Stimulated activated naive B cell treated with anti-CD40 and anti-IgM and Interleukin-4, amounts not matched to agents 10 μg/mL and 1 μg/mL and 100 μg/mL, for 72 hours (primary cell): ENCODE results near the gene C19orf18.
A peak's percentile ranks its signal among the peaks of the same experiment; 100 is the strongest.
"Not testable (repeated sequence)": the region's sequence is repeated elsewhere in the genome, so short reads cannot be mapped to it uniquely, and the experiment has no call there.

ENCODE experiments used
- ATAC-seq, 2 donors: fragments of 150-1000 bp; cut with Tn5 transposase; replicated peaks; 2 replicates each; pipeline ENCODE4 v1.10.0; 2021; ENCODE audit warnings: moderate library complexity in 1 of 2
- DNase-seq: peaks from one replicate; pipeline ENCODE4 v3.0.0; 2021
- H3K27ac Mint-ChIP-seq: one replicate; pipeline ENCODE4 v1.8.0; 2022; ENCODE audit warnings: mild to moderate bottlenecking, mixed read lengths
- H3K27me3 Mint-ChIP-seq, 2 donors: one replicate each; pipeline ENCODE4 v1.8.0; 2022; ENCODE audit warnings: mixed read lengths in 2 of 2
- H3K36me3 Mint-ChIP-seq, 2 donors: one replicate each; pipeline ENCODE4 v1.8.0; 2022; ENCODE audit warnings: mixed read lengths in 2 of 2, mild to moderate bottlenecking in 1 of 2
- H3K4me1 Mint-ChIP-seq, 2 donors: one replicate each; pipeline ENCODE4 v1.8.0; 2022; ENCODE audit warnings: mixed read lengths in 2 of 2, mild to moderate bottlenecking in 1 of 2
- H3K4me3 Mint-ChIP-seq, 2 donors: one replicate each; pipeline ENCODE4 v1.8.0; 2022; ENCODE audit warnings: mild to moderate bottlenecking in 2 of 2, mixed read lengths in 2 of 2, moderate library complexity in 1 of 2
- H3K9me3 Mint-ChIP-seq, 2 donors: one replicate each; pipeline ENCODE4 v1.8.0; 2022; ENCODE audit warnings: mixed read lengths in 2 of 2, mild to moderate bottlenecking in 1 of 2

C19orf18 gene

DNA sequence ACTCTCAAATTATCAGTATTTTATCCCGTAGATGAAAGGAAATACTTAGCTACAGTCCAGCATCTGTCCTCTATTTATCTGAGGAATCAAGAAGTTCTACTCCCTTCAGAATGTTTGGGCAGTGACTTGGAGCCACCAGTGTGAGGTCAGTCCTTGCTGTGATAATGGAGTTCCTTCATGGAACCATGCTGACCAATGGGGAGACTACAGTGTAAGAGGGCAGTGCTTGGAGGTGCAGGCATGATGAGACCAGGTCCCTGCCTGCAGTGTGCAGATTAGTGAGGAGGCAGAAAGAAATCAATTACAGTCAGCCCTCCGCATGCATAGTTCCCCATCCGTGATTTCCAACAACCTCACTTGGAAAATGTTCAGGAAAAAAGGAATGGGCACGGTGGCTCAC is at the start of gene C19orf18:
Gene C19orf18, minus strand, starts transcription at position 101 of the 400 bp plus-strand sequence. CDS start 102 bp downstream, outside the sequence.
- Mint-ChIP-seq H3K27me3 (no peaks in the 10 kb centered on the region), H3K9me3 (peaks cover 42 to 47% of the 10 kb centered on the region in 2 donors), H3K36me3 (peaks cover 73 to 80% of the 10 kb centered on the region in 2 donors), H3K4me3 (no peak within 1 kb of the TSS), H3K4me1 (peaks cover 0 to 2% of the 10 kb centered on the region in 2 donors), H3K27ac (peak within 1 kb of the TSS; percentile 21)
- no peak for ATAC-seq
- DNase-seq: no peak

GRCh38 chr19:58022283-58022660 is 47.9 kb upstream of the C19orf18 start:
- no peak for DNase-seq

DNA sequence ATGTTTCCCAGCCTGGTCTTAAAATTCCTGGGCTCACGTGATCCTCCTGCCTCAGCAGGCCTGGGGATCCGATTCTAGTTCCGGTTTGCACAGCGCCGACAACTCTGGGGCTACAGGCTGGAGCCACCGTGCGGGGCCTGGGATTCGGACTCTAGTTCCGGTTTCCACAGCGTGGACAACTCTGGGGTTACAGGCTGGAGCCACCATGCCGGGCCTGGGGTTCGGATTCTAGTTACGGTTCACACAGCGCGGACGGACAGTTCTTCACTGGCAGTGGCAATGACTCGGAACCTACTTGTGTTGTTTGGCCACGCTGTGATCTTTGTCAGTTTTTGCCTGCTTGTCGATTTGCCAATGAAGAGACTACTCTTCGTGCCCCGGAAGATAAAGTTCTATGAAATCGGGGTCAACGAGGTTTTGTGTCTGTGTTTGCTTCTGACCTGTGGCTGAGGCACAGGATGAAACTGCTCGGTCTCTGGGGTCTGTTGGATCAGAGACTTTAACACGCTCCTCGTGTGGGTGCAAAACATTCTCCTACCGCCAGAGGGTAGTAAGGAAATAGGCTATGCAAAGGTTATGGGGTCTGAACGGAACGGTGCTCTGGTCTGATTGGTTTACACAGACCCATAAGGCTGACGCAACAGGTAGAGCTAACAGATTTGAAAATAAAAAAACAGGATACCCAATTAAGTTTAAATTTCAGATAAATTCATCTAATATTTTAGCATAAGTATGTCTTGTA is 47.4 kb upstream of the C19orf18 start:
- DNase-seq: peak; percentile 71
- peak overlapping the region; percentile 51 for H3K27ac Mint-ChIP-seq

More at GRCh38 chr19:58022283-58022660, 47.9 kb upstream of the C19orf18 start:
- Mint-ChIP-seq H3K27me3 (peaks cover 4 to 17% of the 10 kb centered on the region in 2 donors), H3K36me3 (peaks cover 0 to 4% of the 10 kb centered on the region in 2 donors), H3K4me3 (no peak overlapping the region), H3K4me1 (peaks cover 0 to 5% of the 10 kb centered on the region in 2 donors), H3K27ac (no peak overlapping the region), H3K9me3 (peaks cover 4 to 6% of the 10 kb centered on the region in 2 donors)
- peak in 1 of 2 donors; percentile 25 for ATAC-seq

DNA sequence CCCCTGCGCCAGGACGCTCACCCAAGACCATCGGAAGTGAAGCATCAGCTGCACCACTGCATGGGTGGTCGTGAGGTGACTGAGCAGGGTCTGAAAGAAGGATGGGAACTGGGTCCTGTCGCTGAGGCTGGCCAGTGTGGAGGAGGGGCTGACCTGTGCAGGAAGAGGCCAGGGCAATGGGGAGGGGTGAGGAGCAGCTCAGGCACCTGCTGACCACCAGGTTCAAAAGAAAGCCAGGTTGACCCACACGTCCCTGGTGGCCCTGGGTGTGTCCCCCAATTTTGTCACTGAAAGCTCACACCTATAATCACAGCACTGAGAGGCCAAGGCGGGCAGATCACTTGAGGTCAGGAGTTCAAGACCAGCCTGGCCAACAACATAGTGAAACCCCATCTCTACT is 45.8 kb upstream of the C19orf18 start:
- peaks cover 0 to 5% of the 10 kb centered on the region in 2 donors for H3K4me1 Mint-ChIP-seq
- ATAC-seq (no peak), DNase-seq (no peak)
- H3K9me3 Mint-ChIP-seq: peaks cover 2 to 4% of the 10 kb centered on the region in 2 donors
- peaks cover 0 to 4% of the 10 kb centered on the region in 2 donors for H3K36me3 Mint-ChIP-seq
- no peak overlapping the region for H3K4me3 Mint-ChIP-seq
- no peak overlapping the region for H3K27ac Mint-ChIP-seq
- H3K27me3 Mint-ChIP-seq: peaks cover 8 to 18% of the 10 kb centered on the region in 2 donors

More for the DNA sequence above, 47.4 kb upstream of the C19orf18 start:
- Mint-ChIP-seq H3K4me1 (peaks cover 0 to 5% of the 10 kb centered on the region in 2 donors), H3K27me3 (peaks cover 4 to 13% of the 10 kb centered on the region in 2 donors), H3K9me3 (peaks cover 4 to 6% of the 10 kb centered on the region in 2 donors), H3K36me3 (peaks cover 0 to 4% of the 10 kb centered on the region in 2 donors), H3K4me3 (no peak overlapping the region)
- ATAC-seq: peak; percentile 99

DNA sequence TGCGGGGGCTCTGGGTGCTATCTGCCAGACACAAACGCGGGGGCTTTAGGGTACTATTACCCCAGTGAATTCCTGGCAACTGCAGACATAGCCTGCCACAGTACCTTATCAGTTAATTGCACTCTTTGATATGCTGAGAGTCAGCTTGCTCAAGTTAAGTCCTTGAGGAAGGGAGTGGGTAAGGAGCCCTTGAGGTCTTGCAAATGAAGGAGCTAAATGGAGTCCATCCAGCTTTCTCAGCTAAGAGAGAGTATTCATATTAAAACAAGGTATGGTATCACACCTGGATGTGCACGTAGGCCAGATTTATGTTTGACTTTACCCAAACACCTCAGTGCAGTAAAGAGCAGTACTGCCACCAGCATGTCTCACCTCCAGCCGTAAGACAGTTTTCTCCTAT is 39.8 kb upstream of the C19orf18 start:
- DNase-seq (no peak), ATAC-seq (no peak)
- no peak overlapping the region for H3K4me3 Mint-ChIP-seq
- H3K9me3 Mint-ChIP-seq: peaks cover 4% of the 10 kb centered on the region in 2 donors
- peaks cover 8 to 18% of the 10 kb centered on the region in 2 donors for H3K27me3 Mint-ChIP-seq
- no peak overlapping the region for H3K27ac Mint-ChIP-seq
- peaks cover 12 to 20% of the 10 kb centered on the region in 2 donors for H3K36me3 Mint-ChIP-seq
- H3K4me1 Mint-ChIP-seq: peaks cover 2 to 5% of the 10 kb centered on the region in 2 donors

- Mint-ChIP-seq H3K9me3 (peaks cover 9 to 11% of the 10 kb centered on the region in 2 donors), H3K27me3 (no peaks in the 10 kb centered on the region), H3K4me3 (peak overlapping the region; percentile 60 to 84), H3K4me1 (peaks cover 8 to 20% of the 10 kb centered on the region in 2 donors), H3K27ac (no peak overlapping the region), H3K36me3 (peaks cover 31 to 48% of the 10 kb centered on the region in 2 donors)
- no peak for DNase-seq
- no peak for ATAC-seq
Measured at GRCh38 chr19:58010507-58010906, 36.2 kb upstream of the C19orf18 start.

DNA sequence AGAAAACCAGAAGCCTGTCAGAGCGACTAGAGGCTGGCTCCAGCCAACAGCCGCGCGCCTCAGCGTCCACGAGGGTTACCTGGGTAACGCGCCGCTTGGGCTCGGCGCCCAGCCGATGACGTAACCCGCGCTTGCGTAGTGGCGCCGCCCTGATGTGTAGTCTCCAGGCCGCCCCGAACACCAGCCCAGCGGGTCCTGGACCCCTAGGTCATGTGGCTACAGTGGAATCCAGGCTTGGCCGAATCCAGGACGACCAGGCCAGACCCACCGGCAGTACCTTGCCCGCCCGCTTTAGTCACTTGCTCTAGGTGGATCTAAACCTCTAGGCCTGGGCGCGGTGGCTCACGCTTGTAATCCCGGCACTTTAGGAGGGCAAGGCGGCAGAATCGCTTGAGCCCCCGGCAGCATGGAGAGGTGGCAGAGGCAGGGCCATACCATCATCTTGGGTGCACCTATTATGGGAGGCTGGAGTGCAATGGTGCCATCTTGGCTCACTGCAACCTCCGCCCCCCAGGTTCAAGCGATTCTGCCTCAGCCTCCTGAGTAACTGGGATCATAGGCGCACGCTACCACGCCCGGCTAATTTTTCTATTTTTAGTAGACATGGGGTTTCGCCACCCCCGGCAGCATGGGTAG is 35.5 kb upstream of the C19orf18 start:
- Mint-ChIP-seq H3K36me3 (peaks cover 38 to 55% of the 10 kb centered on the region in 2 donors), H3K27ac (peak overlapping the region; percentile 98), H3K4me3 (peak overlapping the region; percentile 84 to 93), H3K9me3 (peaks cover 9 to 13% of the 10 kb centered on the region in 2 donors), H3K4me1 (peaks cover 8 to 24% of the 10 kb centered on the region in 2 donors), H3K27me3 (no peaks in the 10 kb centered on the region)
- peak; percentile 98 for ATAC-seq
- DNase-seq: peak; percentile 87

DNA sequence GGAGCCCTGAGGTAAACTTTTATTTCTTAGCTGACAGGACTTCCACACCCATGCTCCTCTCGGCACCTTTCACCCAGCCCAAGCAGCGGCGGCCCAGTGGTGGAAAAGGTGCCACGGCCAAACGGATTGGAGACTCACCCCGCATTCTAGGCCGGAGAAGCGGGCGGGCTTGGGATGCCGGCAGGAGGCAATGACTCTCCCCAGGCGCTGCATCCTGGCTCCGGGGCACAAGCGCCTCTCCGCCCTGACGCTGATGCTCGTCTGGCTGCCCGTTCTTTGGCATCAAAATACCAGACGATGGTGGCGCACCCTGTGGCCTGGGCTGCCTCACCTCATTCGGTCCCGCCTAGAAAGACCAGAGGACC is 34.9 kb upstream of the C19orf18 start:
- peak overlapping the region; percentile 84 to 93 for H3K4me3 Mint-ChIP-seq
- no peaks in the 10 kb centered on the region for H3K27me3 Mint-ChIP-seq
- no peak for ATAC-seq
- peaks cover 13 to 17% of the 10 kb centered on the region in 2 donors for H3K9me3 Mint-ChIP-seq
- peaks cover 43 to 60% of the 10 kb centered on the region in 2 donors for H3K36me3 Mint-ChIP-seq
- peak overlapping the region; percentile 98 for H3K27ac Mint-ChIP-seq
- DNase-seq: no peak
- peaks cover 13 to 29% of the 10 kb centered on the region in 2 donors for H3K4me1 Mint-ChIP-seq

- not testable (repeated sequence) for H3K27me3 Mint-ChIP-seq, ATAC-seq, DNase-seq
- Mint-ChIP-seq H3K4me3 (peak overlapping the region; percentile 84 to 93), H3K27ac (peak overlapping the region; percentile 98), H3K4me1 (peaks cover 17 to 33% of the 10 kb centered on the region in 2 donors), H3K9me3 (peaks cover 14 to 21% of the 10 kb centered on the region in 2 donors), H3K36me3 (peaks cover 47 to 64% of the 10 kb centered on the region in 2 donors)
Measured at GRCh38 chr19:58008877-58009276, 34.5 kb upstream of the C19orf18 start.

DNA sequence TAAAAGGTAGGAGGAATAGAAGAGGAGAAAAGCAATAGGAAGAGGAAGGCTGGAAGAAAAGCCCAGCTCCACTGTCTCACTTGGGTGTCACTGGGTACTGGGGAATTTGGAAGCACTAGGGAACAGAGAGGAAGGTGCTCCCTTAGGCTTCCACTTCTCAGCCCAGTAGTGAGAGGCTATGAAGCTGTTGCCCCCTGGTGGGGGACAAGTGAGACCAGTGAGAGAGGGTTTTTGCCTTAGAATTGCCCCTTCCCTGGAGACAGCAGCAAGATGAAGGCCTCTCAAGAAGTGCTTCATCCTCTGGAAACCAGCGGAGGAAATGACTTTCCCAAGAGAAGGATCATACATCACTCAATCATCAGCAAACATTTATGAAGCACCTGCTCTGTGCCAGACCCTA is 33.0 kb upstream of the C19orf18 start:
- peaks cover 53 to 64% of the 10 kb centered on the region in 2 donors for H3K36me3 Mint-ChIP-seq
- no peak overlapping the region for H3K4me3 Mint-ChIP-seq
- ATAC-seq (no peak), DNase-seq (no peak)
- peaks cover 20 to 38% of the 10 kb centered on the region in 2 donors for H3K4me1 Mint-ChIP-seq
- no peaks in the 10 kb centered on the region for H3K27me3 Mint-ChIP-seq
- H3K27ac Mint-ChIP-seq: no peak overlapping the region
- H3K9me3 Mint-ChIP-seq: peaks cover 13 to 22% of the 10 kb centered on the region in 2 donors

GRCh38 chr19:58003174-58003828 is 29.0 kb upstream of the C19orf18 start:
- Mint-ChIP-seq H3K36me3 (peaks cover 75 to 86% of the 10 kb centered on the region in 2 donors), H3K4me1 (peaks cover 27 to 58% of the 10 kb centered on the region in 2 donors), H3K4me3 (peak overlapping the region; percentile 92 to 95), H3K27ac (peak overlapping the region; percentile 97), H3K9me3 (peaks cover 18 to 23% of the 10 kb centered on the region in 2 donors), H3K27me3 (no peaks in the 10 kb centered on the region)
- DNase-seq (no peak), ATAC-seq (peak in 1 of 2 donors; percentile 5)

GRCh38 chr19:58002384-58003173 is 28.2 kb upstream of the C19orf18 start, which contains the start of gene ZNF606:
ZNF606 (minus strand) TSS chr19:58002820; CDS start chr19:58001319, 1,501 bp downstream.
- peak within 1 kb of the TSS; percentile 92 to 95 for H3K4me3 Mint-ChIP-seq

DNA sequence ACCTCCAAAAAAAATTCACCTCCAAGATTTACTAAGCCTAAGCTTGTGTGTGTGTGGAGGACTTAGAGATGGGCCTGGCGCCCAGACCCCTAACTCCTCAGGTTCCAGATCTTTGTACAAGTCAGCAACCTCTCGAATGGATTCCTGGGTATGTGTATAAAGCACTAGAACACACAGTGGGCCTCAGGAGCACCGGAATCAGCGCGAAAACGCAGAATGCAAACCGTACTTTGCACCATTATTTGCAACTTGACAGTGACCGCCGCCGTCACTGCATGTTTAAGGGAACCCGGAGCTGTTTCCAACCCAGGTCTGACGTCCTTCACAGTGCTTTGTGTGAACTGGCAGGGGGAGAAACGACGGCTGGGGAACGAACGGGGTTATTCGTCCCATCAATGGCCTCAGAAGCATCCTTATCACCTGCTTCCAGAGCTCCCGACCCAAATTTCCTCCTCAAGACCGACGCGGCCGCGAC is 27.6 kb upstream of the C19orf18 start:
- peaks cover 12 to 19% of the 10 kb centered on the region in 2 donors for H3K9me3 Mint-ChIP-seq

More at GRCh38 chr19:58002384-58003173, 28.2 kb upstream of the C19orf18 start, which contains the start of gene ZNF606:
- H3K4me1 Mint-ChIP-seq: peaks cover 24 to 56% of the 10 kb centered on the region in 2 donors
- DNase-seq (peak; percentile 81), ATAC-seq (peak; percentile 98)
- H3K9me3 Mint-ChIP-seq: peaks cover 16 to 20% of the 10 kb centered on the region in 2 donors
- H3K36me3 Mint-ChIP-seq: peaks cover 70 to 87% of the 10 kb centered on the region in 2 donors
- H3K27ac Mint-ChIP-seq: peak within 1 kb of the TSS; percentile 97
- H3K27me3 Mint-ChIP-seq: no peaks in the 10 kb centered on the region

More for the DNA sequence above, 27.6 kb upstream of the C19orf18 start:
- DNase-seq: no peak
- Mint-ChIP-seq H3K27ac (peak overlapping the region; percentile 97), H3K27me3 (no peaks in the 10 kb centered on the region), H3K4me3 (peak overlapping the region; percentile 92 to 95), H3K4me1 (peaks cover 24 to 52% of the 10 kb centered on the region in 2 donors), H3K36me3 (peaks cover 65 to 87% of the 10 kb centered on the region in 2 donors)
- peak; percentile 33 to 35 for ATAC-seq
